B cell (primary cell): Measurements from ENCODE around the gene MMS22L.

Experiments
- EZH2 ChIP-seq: IDR thresholded peaks from 2 replicates; pipeline ENCODE4 v1.6.1; 2012; ENCODE audit warnings: borderline replicate concordance, low read depth, mild to moderate bottlenecking, moderate library complexity, low read length; ENCODE audit not compliant: insufficient read depth, poor library complexity, severe bottlenecking
- TF ChIP-seq, protein P1 (sequence below): fragments of 200-600 bp; IDR thresholded peaks from one replicate; pipeline ENCODE4 v1.8.0; 2022; ENCODE audit warnings: antibody characterized with exemption, mild to moderate bottlenecking

- TF ChIP-seq, protein P1, sequence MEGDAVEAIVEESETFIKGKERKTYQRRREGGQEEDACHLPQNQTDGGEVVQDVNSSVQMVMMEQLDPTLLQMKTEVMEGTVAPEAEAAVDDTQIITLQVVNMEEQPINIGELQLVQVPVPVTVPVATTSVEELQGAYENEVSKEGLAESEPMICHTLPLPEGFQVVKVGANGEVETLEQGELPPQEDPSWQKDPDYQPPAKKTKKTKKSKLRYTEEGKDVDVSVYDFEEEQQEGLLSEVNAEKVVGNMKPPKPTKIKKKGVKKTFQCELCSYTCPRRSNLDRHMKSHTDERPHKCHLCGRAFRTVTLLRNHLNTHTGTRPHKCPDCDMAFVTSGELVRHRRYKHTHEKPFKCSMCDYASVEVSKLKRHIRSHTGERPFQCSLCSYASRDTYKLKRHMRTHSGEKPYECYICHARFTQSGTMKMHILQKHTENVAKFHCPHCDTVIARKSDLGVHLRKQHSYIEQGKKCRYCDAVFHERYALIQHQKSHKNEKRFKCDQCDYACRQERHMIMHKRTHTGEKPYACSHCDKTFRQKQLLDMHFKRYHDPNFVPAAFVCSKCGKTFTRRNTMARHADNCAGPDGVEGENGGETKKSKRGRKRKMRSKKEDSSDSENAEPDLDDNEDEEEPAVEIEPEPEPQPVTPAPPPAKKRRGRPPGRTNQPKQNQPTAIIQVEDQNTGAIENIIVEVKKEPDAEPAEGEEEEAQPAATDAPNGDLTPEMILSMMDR = no peak
- TF ChIP-seq EZH2 = no peak
These were observed 144.4 kb downstream of the MMS22L start for GRCh38 chr6:97138581-97138980.
